ENCODE data around the gene AMBP. TPM values are rescaled to one million over a fixed set of nuclear protein-coding genes. Genes with fewer than 3 reads are reported as not detected.

The AMBP gene
- total and polyA plus RNA-seq, 4 donors, result 3,440 to 6,678 (median 4,863) TPM

DNA sequence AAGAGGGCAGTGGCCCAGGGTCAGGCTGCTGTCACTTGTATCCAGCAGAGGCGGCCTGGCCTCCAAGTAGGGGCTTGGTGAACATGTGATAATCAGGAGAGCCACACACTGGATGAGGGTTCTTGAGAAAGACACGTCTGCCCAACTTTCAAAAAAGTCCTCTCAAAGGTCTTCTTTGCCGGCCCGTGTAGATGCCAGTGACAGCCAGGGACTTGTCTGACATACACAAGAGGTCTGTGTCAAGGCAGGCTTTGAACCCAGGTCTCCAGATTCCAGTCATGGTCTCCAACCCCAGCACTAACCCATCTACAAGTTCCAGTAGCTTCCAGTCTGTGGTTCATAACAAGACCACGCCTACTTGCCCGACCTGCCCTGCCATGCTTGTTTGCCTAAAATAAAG is 7.9 kb upstream of the AMBP start:
- TF ChIP-seq FOXA1 (IDR thresholded peaks at IDR 0.05) (no peak), CTCF (IDR thresholded peaks at IDR 0.05; ENCODE audit: low read depth, low read length, missing input control) (no peak), FOXA2 (IDR thresholded peaks at IDR 0.05) (no peak), RAD21 (IDR thresholded peaks at IDR 0.05) (no peak), SP1 (IDR thresholded peaks at IDR 0.05) (no peak), HNF4G (IDR thresholded peaks at IDR 0.05) (no peak), JUND (IDR thresholded peaks at IDR 0.05) (no peak), RXRA (IDR thresholded peaks at IDR 0.05) (no peak), GABPA (IDR thresholded peaks at IDR 0.05 in 1 of 2, conservative IDR thresholded peaks at IDR 0.05 in 1 of 2) (no peak), TAF1 (conservative IDR thresholded peaks at IDR 0.05) (no peak), MAX (IDR thresholded peaks at IDR 0.05) (no peak), YY1 (IDR thresholded peaks at IDR 0.05) (no peak), EGR1 (IDR thresholded peaks at IDR 0.05; ENCODE audit: low read depth in 2 of 2) (no peak)
- TF ChIP-seq, protein P1, sequence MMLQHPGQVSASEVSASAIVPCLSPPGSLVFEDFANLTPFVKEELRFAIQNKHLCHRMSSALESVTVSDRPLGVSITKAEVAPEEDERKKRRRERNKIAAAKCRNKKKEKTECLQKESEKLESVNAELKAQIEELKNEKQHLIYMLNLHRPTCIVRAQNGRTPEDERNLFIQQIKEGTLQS (IDR thresholded peaks at IDR 0.05), result no peak
- TF ChIP-seq, protein P2, sequence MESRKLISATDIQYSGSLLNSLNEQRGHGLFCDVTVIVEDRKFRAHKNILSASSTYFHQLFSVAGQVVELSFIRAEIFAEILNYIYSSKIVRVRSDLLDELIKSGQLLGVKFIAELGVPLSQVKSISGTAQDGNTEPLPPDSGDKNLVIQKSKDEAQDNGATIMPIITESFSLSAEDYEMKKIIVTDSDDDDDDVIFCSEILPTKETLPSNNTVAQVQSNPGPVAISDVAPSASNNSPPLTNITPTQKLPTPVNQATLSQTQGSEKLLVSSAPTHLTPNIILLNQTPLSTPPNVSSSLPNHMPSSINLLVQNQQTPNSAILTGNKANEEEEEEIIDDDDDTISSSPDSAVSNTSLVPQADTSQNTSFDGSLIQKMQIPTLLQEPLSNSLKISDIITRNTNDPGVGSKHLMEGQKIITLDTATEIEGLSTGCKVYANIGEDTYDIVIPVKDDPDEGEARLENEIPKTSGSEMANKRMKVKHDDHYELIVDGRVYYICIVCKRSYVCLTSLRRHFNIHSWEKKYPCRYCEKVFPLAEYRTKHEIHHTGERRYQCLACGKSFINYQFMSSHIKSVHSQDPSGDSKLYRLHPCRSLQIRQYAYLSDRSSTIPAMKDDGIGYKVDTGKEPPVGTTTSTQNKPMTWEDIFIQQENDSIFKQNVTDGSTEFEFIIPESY (IDR thresholded peaks at IDR 0.05), result no peak
- Histone ChIP-seq H3K36me3 (ENCODE audit: control insufficient read depth in 4 of 4, insufficient read depth in 3 of 4, low read depth in 1 of 4, low read length in 3 of 4) (no peaks in the 10 kb centered on the region), H3K4me1 (ENCODE audit: control insufficient read depth in 4 of 4, insufficient read depth in 4 of 4, low read length in 3 of 4) (peaks cover 2 to 27% (median 21%) of the 10 kb centered on the region in 4 donors), H3K9ac (ENCODE audit: low read depth in 1 of 2, low read length in 2 of 2) (no peak overlapping the region), H3K27ac (ENCODE audit: low read depth in 1 of 2, low read length in 2 of 2) (no peak overlapping the region), H3K4me3 (ENCODE audit: low read depth in 1 of 3, low read length in 3 of 3) (no peak overlapping the region), H3K27me3 (ENCODE audit: control insufficient read depth in 4 of 4, insufficient read depth in 4 of 4, low read length in 3 of 4) (no peaks in the 10 kb centered on the region), H3K9me3 (ENCODE audit: control insufficient read depth in 4 of 4, low read length in 3 of 4) (no peaks in the 10 kb centered on the region)
- no peak for DNase-seq (ENCODE audit: low spot score)
- WGBS, result 91% methylated on average over 6 of the region's 6 CpGs

GRCh38 chr9:114085387-114085789 is 7.3 kb upstream of the AMBP start:
- Histone ChIP-seq H3K27me3 (ENCODE audit: control insufficient read depth in 4 of 4, insufficient read depth in 4 of 4, low read length in 3 of 4) (no peaks in the 10 kb centered on the region), H3K9me3 (ENCODE audit: control insufficient read depth in 4 of 4, low read length in 3 of 4) (no peaks in the 10 kb centered on the region), H3K9ac (ENCODE audit: low read depth in 1 of 2, low read length in 2 of 2) (no peak overlapping the region), H3K36me3 (ENCODE audit: control insufficient read depth in 4 of 4, insufficient read depth in 3 of 4, low read depth in 1 of 4, low read length in 3 of 4) (no peaks in the 10 kb centered on the region), H3K4me3 (ENCODE audit: low read depth in 1 of 3, low read length in 3 of 3) (no peak overlapping the region), H3K4me1 (ENCODE audit: control insufficient read depth in 4 of 4, insufficient read depth in 4 of 4, low read length in 3 of 4) (peaks cover 2 to 31% (median 25%) of the 10 kb centered on the region in 4 donors), H3K27ac (ENCODE audit: low read depth in 1 of 2, low read length in 2 of 2) (no peak overlapping the region)
- DNase-seq (ENCODE audit: low spot score), result peak; percentile 23
- 96% methylated on average over 9 of the region's 9 CpGs for WGBS
- no peak for TF ChIP-seq RXRA (IDR thresholded peaks at IDR 0.05)
- TF ChIP-seq GABPA (IDR thresholded peaks at IDR 0.05 in 1 of 2, conservative IDR thresholded peaks at IDR 0.05 in 1 of 2), result no peak
- no peak for TF ChIP-seq HNF4G (IDR thresholded peaks at IDR 0.05)
- no peak for TF ChIP-seq FOXA1 (IDR thresholded peaks at IDR 0.05)
- TF ChIP-seq, protein P2 (IDR thresholded peaks at IDR 0.05), result no peak
- TF ChIP-seq NR2F2 (IDR thresholded peaks at IDR 0.05), result no peak
- TF ChIP-seq SP1 (IDR thresholded peaks at IDR 0.05), result no peak
- TF ChIP-seq HNF4A (conservative IDR thresholded peaks at IDR 0.05), result no peak
- TF ChIP-seq MAX (IDR thresholded peaks at IDR 0.05), result no peak
- no peak for TF ChIP-seq FOXA2 (IDR thresholded peaks at IDR 0.05)
- TF ChIP-seq YY1 (IDR thresholded peaks at IDR 0.05), result no peak
- no peak for TF ChIP-seq REST (IDR thresholded peaks at IDR 0.05)
- no peak for TF ChIP-seq JUND (IDR thresholded peaks at IDR 0.05)
